DMS53 treated with DMSO at 0.1 percent for 48 hours (cell line): Measurements from ENCODE around the gene DLG1.
"Not testable (repeated sequence)": the region's sequence is repeated elsewhere in the genome, so short reads cannot be mapped to it uniquely, and the experiment has no call there.

Experiments
- DNase-seq: peaks from one replicate; lab custom pipeline; 2025; ENCODE audit not compliant: unreplicated experiment; lab: John Stamatoyannopoulos, UW

The DLG1 gene

GRCh38 chr3:197035577-197035976 lies 262.8 kb downstream of the DLG1 start:
- DNase-seq = no peak

GRCh38 chr3:197034778-197035177 lies 263.6 kb downstream of the DLG1 start:
- DNase-seq = not testable (repeated sequence)

- DNase-seq = not testable (repeated sequence)
Observed at GRCh38 chr3:197033764-197034163, 264.6 kb downstream of the DLG1 start.

- DNase-seq = no peak
Observed at GRCh38 chr3:197031315-197032285, 266.8 kb downstream of the DLG1 start.

GRCh38 chr3:197030379-197031314 lies 267.8 kb downstream of the DLG1 start:
- no peak for DNase-seq

GRCh38 chr3:197029511-197030167 lies 268.8 kb downstream of the DLG1 start, which contains the start of gene MELTF:
MELTF (minus strand) TSS chr3:197029817; CDS start chr3:197029702, 115 bp downstream.
- peak; percentile 26 for DNase-seq

GRCh38 chr3:197028728-197029510 lies 269.5 kb downstream of the DLG1 start:
- no peak for DNase-seq

- no peak for DNase-seq
Observed at GRCh38 chr3:197027896-197028727, 270.3 kb downstream of the DLG1 start.

- no peak for DNase-seq
Observed at GRCh38 chr3:197027151-197027895, 271.1 kb downstream of the DLG1 start.

- no peak for DNase-seq
Observed at GRCh38 chr3:197026481-197026866, 271.9 kb downstream of the DLG1 start.

GRCh38 chr3:197025736-197026480 lies 272.5 kb downstream of the DLG1 start:
- no peak for DNase-seq

- DNase-seq = no peak
Observed at GRCh38 chr3:197024881-197025735, 273.3 kb downstream of the DLG1 start.

GRCh38 chr3:197023998-197024651 lies 274.3 kb downstream of the DLG1 start:
- no peak for DNase-seq

GRCh38 chr3:197023241-197023997 lies 275.0 kb downstream of the DLG1 start:
- DNase-seq = peak; percentile 58

GRCh38 chr3:197022405-197023231 lies 275.8 kb downstream of the DLG1 start:
- DNase-seq = no peak
